GM12874 (cell line): ENCODE results near the gene COL18A1.

Experiments
- TF ChIP-seq, protein P1 (sequence below): IDR thresholded peaks from 2 replicates; pipeline ENCODE4 v1.5.1; 2011; ENCODE audit warnings: low read depth, mild to moderate bottlenecking, control low read depth, low read length, moderate library complexity; ENCODE audit not compliant: insufficient read depth

Gene COL18A1

DNA sequence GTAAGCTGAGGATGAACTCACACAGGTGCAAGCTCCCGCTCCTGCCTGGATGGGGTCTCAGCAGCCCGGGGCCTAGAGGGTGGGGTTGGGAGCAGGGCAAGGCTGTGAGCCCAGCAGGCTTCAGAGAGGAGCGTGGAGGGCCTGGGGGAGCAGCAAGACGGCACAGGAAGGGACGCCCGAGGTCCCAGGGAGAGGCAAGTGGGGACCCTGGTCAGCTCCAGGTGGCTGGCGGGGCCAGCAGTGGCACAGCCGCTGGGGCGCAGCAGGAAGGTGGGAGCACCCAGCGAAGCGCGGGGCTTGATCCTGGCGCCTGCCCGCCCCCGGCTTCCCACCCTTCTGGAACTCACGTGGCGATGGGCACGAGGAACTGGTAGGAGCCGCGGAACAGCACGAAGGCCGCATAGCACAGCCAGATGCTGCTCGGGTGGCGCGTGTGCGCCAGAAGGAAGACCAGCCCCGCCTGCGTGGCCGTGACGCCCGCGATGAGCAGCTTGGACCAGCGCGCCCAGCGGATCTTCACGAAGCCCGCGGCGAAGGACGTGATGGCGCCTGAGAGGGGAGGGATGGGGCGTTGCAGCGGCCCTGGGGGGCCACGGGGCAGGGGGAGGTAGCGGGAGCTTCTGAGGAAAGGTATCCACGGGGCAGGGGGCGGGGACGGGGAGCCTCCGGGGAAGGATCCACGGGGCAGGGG, 125.6 kb downstream of the COL18A1 start:
- TF ChIP-seq, protein P1, sequence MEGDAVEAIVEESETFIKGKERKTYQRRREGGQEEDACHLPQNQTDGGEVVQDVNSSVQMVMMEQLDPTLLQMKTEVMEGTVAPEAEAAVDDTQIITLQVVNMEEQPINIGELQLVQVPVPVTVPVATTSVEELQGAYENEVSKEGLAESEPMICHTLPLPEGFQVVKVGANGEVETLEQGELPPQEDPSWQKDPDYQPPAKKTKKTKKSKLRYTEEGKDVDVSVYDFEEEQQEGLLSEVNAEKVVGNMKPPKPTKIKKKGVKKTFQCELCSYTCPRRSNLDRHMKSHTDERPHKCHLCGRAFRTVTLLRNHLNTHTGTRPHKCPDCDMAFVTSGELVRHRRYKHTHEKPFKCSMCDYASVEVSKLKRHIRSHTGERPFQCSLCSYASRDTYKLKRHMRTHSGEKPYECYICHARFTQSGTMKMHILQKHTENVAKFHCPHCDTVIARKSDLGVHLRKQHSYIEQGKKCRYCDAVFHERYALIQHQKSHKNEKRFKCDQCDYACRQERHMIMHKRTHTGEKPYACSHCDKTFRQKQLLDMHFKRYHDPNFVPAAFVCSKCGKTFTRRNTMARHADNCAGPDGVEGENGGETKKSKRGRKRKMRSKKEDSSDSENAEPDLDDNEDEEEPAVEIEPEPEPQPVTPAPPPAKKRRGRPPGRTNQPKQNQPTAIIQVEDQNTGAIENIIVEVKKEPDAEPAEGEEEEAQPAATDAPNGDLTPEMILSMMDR: no peak

DNA sequence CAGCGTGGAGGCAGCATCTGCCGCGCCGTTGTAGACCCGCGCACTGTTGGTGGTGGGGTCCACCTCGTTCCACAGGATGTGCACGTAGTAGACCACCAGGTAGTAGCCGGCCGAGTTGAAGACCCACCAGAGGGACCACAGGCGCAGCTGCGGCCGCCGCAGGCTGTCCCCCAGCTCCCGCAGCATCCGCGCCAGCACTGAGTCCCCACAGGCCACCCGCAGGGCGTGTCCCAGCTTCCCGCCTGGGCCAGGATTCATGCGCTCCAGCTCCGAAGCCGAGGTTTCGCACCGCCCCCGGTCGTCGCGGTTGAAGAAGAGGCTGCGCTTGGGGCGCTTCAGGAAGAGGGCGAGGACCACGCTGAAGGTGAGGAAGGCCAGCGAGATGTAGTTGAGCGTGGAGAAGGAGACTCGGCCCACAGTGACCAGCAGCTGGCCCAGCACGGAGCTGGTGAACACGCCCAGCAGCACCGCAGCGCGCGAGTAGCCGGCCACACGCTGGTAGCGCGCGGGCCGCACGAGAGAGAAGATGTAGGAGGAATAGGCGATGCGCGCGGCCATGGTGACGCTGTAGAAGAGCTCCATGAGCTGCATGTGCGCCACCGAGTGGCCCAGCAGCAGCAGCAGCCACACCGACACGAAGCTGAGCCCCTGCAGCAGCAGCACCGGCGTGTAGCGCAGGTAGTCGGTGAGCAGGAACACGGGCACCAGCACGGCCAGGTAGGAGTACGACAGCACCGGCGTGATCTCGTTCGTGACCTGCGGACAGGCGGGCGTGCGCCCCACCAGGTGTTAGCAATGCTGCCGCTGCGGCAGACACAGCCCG, 126.6 kb downstream of the COL18A1 start:
- TF ChIP-seq, protein P1: no peak

DNA sequence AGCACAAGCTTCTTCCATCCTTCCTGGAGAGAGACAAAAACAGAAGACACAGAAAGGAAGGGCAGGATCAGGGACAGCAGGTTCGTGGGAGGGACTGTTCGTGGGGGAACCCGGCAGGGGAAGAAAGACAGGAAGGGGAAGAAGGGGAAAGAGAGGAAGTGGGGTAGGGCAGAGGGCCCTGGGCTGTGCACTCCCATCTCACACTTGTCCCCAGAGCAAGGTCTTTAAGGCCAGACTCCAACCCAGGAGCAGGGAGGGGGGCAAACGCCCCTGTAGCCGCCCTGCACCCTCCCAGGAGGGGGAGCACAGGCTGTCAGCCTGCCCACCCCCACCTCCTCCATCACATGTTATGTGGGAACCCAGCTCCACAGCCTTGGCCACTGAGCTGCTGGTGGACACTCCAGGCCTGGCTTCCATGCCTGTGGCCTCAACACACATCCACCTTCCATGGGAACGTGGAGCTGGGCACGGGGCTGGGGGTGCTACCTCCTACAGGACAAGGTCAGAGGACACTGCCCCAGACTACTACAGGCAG, 127.9 kb downstream of the COL18A1 start:
- TF ChIP-seq, protein P1: no peak

DNA sequence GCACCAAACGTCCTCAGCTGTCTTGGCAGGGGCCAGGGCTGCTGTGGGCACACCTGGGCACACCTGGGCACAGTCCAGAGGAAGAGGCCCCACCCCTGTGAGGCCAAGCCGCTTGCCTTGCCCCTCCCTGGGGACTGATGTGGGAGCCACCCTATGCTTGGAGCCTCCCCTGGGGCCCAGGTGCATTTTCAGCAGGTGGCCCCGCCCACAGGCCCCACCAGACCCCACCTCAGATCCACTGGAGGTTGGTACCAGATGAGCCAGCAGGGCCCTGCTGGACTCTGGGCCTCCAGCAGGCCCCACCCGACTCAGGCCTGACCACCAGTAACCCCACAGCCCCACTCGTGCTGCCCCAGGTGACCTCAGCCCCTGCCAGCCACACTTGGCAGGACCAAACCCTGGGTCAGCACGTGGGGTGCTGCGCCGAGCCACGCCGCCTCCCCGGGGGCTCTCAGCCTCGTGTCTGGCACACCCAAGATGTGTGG, 128.4 kb downstream of the COL18A1 start:
- TF ChIP-seq, protein P1: no peak

DNA sequence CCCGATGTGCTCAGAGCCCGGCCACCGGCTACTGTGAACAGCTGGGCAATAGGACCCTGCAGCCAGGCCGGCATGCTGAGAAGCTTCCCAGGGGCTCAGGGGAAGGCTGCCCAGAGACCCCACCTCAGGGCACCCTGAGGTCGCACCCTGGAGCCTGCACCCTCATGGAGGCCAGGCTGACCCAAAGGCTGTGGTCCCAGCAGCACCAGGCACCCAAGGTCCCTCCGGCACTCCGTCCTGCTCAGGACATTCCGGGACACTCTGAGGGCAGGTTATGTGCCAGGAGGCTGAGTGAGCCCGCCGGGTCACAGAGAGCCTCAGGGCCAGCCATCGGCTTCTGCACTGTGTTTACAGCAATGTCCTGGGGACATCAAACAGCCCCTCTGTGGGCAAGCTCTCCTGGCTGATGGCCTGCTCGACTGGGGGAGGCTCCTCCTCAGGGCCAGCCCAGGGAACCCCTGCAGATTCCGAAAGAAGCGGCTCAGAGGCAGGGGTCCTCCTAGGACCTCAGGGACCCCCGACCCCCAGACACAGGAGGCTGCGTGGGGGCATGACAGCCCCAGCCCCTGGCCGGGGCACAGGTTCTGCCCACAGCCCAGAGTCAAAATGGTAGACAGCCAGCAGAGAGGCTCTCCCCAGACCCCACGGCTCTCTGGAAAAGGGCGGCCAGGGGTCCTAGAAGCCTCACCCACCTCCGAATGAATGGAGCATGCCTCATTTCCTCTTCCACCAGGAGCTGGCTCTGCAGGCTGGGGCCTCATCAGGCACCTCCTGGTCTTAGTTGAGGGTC, 129.1 kb downstream of the COL18A1 start:
- TF ChIP-seq, protein P1: no peak

DNA sequence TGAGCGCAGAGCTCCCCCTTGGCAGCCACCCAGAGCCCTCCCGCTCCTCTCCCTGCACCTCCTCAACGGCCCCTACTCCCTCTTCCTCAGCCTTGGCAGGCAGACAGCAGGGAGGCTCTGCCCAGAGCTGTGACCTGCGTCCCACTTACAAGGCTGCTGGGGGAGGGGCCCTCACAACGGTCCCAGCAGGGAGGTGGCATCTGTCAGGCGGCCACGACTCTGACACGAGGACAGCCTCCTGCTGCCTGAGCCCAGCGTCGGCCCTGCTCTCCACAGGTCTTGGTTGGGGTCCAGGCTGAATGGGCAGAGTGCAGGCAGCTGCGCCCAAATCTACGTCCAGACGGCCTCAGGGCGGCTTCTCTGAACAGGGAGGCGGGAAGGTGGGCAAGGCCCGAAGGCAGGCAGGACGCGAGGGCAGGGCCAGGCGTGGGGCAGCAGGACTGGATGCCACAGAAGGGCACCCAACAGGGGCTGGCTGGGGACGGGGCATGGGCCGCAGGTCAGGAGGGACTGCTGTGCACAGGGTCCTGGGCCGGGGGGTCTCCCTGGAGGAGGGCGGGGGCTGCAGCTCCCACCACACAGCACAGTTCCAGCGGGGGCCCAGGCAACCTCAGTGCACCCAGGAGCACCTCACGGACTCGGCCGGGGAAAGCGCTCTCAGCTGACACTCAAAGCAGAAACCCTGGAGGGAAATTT, 129.8 kb downstream of the COL18A1 start:
- TF ChIP-seq, protein P1: no peak
